Middle frontal gyrus (tissue), 1 donor: Measurements from ENCODE around the gene TFAP2E.

Experiments used
- DNase-seq: peaks from one replicate; pipeline ENCODE4 v3.0.0-alpha.2; 2015; ENCODE audit warnings: low spot score; ENCODE audit errors: extremely low spot score

TFAP2E gene

DNA sequence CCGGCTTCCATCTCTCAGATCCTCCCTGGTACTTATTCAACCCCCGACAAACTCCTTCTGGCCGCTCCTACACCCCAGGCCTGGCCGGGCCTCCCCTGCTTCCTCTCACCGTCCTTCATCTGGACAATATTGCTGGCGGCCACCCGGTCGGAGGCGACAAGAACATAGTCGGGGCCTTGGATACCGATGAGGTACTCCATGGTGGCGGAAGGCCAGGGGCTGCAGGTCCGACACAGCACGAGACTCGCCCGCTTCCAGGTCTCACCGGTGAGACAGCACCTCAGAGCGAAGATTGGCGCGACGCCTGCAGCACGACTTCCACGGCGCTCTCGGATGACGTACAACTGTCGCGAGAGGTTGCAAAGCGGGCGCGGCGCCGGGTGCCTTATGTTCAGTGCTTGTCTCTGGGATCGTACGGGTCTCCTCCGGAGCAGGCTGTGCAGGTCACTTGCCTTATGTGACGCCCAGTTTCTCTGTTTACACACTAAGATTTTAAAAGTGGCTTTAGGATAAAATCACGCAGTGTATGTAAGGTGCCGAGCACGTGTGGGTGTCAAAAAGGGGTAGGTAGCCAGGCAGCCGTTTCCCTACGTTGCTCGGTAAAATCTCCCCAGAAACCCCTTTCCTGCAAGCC, 68.2 kb downstream of the TFAP2E start, which contains the start of gene PSMB2:
PSMB2 (minus strand) TSS at position 294 of the 634 bp plus-strand sequence; CDS start at position 200, 94 bp downstream.
- DNase-seq, result peak; percentile 92

DNA sequence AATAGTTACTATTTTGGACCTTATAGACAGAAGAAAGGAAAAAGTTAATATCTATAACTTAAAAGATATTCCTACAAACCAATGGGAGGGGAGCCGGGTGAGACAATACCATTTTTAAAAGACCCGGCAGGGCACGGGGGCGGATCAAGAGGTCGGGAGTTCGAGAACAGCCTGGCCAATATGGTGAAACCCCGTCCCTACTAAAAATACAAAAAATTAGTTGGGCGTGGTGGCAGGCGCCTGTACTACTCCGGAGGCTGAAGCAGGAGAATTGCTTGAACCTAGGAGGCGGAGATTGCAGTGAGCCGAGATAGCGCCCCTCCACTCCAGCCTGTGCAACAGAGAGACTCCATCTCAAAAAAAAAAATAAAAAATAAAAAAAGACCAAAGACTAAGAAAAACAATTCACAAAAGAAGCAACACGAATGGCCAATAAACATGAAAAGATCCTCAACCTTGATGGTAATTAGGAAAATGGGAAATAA, 69.4 kb downstream of the TFAP2E start:
- no peak for DNase-seq

DNA sequence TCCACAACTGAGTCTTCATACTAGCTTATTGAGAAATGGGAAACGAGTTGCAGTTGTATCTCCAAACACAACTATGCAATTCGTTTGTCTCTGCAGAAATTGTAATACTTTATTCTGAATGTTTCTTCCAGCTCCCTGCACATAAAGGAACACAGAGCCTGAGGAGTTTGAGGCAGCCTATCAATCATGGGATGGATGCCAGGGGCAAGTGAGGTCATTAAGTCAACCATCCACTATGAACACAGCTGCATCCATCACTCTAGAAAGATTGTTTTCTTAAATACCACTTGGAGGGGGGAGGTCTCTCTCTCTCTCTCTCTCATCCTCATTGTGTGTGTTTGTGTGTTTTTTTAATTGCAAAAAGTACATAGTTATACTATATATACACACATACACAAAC, 71.1 kb downstream of the TFAP2E start:
- DNase-seq, result no peak
